Chondrocyte (in vitro differentiated cells): ENCODE results near the gene RALGAPA2. TPM values are rescaled to one million over a fixed set of nuclear protein-coding genes. Genes with fewer than 3 reads are reported as not detected.

Source experiments
- DNase-seq: peaks from one replicate; pipeline ENCODE4 v3.0.0; 2021; ENCODE audit warnings: mixed read lengths, low spot score
- H3K27ac Mint-ChIP-seq: one replicate; pipeline ENCODE4 v1.8.0; 2021; ENCODE audit warnings: mild to moderate bottlenecking, moderate library complexity, mixed read lengths; ENCODE audit not compliant: unreplicated experiment
- H3K27me3 Mint-ChIP-seq: 2 replicates; pipeline ENCODE4 v1.8.0; 2021; ENCODE audit warnings: low read depth, mixed read lengths
- H3K36me3 Mint-ChIP-seq: 2 replicates; pipeline ENCODE4 v1.8.0; 2021; ENCODE audit warnings: low read depth, mixed read lengths
- H3K4me1 Mint-ChIP-seq: 2 replicates; pipeline ENCODE4 v1.8.0; 2021; ENCODE audit warnings: low read depth, mild to moderate bottlenecking, mixed read lengths
- H3K4me3 Mint-ChIP-seq: one replicate; pipeline ENCODE4 v1.8.0; 2021; ENCODE audit warnings: mild to moderate bottlenecking, moderate library complexity, mixed read lengths; ENCODE audit not compliant: unreplicated experiment
- H3K9me3 Mint-ChIP-seq: 2 replicates; pipeline ENCODE4 v1.8.0; 2021; ENCODE audit warnings: low read depth, mixed read lengths
- CTCF ChIP-seq: fragments of 200-600 bp; sonication (generic); IDR thresholded peaks from 2 replicates; pipeline ENCODE4 v1.5.0; 2021; ENCODE audit warnings: antibody characterized with exemption, mild to moderate bottlenecking, moderate library complexity
- total RNA-seq: library from RNA; stranded (reverse); gene quantifications from 3 replicates; pipeline ENCODE4 v1.2.1, GENCODE V29; 2021

Gene RALGAPA2
- total RNA-seq, 1 donor from 2014 or later: 9.5 TPM

- no peak for TF ChIP-seq CTCF
- H3K36me3 Mint-ChIP-seq: peaks cover 11% of the 10 kb centered on the region
- no peak for DNase-seq
- no peak overlapping the region for H3K27ac Mint-ChIP-seq
- peaks cover 9% of the 10 kb centered on the region for H3K9me3 Mint-ChIP-seq
- H3K27me3 Mint-ChIP-seq: no peaks in the 10 kb centered on the region
- H3K4me1 Mint-ChIP-seq: peaks cover 4% of the 10 kb centered on the region
- no peak overlapping the region for H3K4me3 Mint-ChIP-seq
These were observed 68.5 kb downstream of the RALGAPA2 start for GRCh38 chr20:20643927-20644326.

- H3K27me3 Mint-ChIP-seq: no peaks in the 10 kb centered on the region
- DNase-seq: no peak
- no peak for TF ChIP-seq CTCF
- peaks cover 4% of the 10 kb centered on the region for H3K4me1 Mint-ChIP-seq
- no peak overlapping the region for H3K4me3 Mint-ChIP-seq
- no peaks in the 10 kb centered on the region for H3K9me3 Mint-ChIP-seq
- H3K27ac Mint-ChIP-seq: no peak overlapping the region
- peaks cover 17% of the 10 kb centered on the region for H3K36me3 Mint-ChIP-seq
These were observed 70.7 kb downstream of the RALGAPA2 start for GRCh38 chr20:20641783-20642182.

DNA sequence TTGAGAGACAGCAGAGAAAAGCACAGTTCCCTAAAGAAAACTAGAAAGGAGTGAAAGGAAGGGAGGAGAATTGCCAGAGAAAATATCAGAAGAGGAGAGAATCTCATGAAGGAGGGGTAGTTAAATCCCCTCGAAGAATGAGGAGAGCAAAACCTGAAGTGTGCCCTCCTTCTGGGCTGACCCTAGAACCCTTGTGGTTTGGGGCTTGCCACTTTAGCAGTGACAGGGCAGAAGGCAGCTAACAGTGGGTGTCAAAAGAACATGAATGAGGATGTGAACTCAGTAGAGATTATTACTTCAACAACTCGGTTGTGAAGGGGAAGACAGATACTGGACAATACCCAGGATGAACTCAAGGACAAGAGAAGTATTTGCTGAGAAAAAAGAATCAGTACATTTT, 73.6 kb downstream of the RALGAPA2 start:
- Mint-ChIP-seq H3K9me3 (no peaks in the 10 kb centered on the region), H3K27ac (no peak overlapping the region)

GRCh38 chr20:20637998-20638725, 74.3 kb downstream of the RALGAPA2 start:
- Mint-ChIP-seq H3K9me3 (no peaks in the 10 kb centered on the region), H3K4me1 (no peaks in the 10 kb centered on the region), H3K36me3 (peaks cover 18% of the 10 kb centered on the region), H3K27ac (no peak overlapping the region), H3K27me3 (no peaks in the 10 kb centered on the region), H3K4me3 (no peak overlapping the region)
- no peak for DNase-seq
- TF ChIP-seq CTCF: no peak

More for the DNA sequence above, 73.6 kb downstream of the RALGAPA2 start:
- H3K27me3 Mint-ChIP-seq: no peaks in the 10 kb centered on the region
- H3K4me3 Mint-ChIP-seq: no peak overlapping the region
- no peak for DNase-seq
- H3K36me3 Mint-ChIP-seq: peaks cover 18% of the 10 kb centered on the region
- H3K4me1 Mint-ChIP-seq: peaks cover 3% of the 10 kb centered on the region
- TF ChIP-seq CTCF: no peak

- Mint-ChIP-seq H3K4me3 (no peak overlapping the region), H3K27ac (no peak overlapping the region), H3K9me3 (no peaks in the 10 kb centered on the region), H3K36me3 (peaks cover 13% of the 10 kb centered on the region), H3K4me1 (no peaks in the 10 kb centered on the region), H3K27me3 (no peaks in the 10 kb centered on the region)
- no peak for DNase-seq
- TF ChIP-seq CTCF: no peak
These were observed 77.4 kb downstream of the RALGAPA2 start for GRCh38 chr20:20635006-20635405.
